CD4-positive, alpha-beta T cell treated with Interleukin-10 for 1 hour (primary cell): ENCODE data around the gene RNF150.

ENCODE experiments used
- DNase-seq: peaks from one replicate; pipeline ENCODE4 v3.0.0-alpha.2; 2020

RNF150 gene

GRCh38 chr4:141130947-141131605, 2.2 kb downstream of the RNF150 start:
- no peak for DNase-seq

DNA sequence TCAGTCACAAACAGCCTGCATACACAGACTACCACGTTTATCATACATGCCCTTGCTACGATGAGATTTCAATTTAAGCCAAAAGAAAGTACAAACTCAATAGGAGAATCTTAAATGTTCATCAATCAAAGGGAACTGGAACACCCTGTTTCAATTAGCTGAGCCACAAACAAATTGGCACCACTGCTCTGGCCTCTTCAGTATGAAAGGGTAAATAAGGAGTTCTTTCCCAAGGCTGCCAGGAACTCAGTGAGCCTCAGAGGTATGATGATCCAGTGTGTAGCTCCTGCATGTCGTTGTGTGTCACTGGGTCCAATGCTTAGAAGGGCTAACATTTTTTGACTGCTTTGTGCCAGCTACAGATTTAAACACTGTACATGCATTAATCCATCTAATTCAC, 5.4 kb downstream of the RNF150 start:
- DNase-seq = no peak

DNA sequence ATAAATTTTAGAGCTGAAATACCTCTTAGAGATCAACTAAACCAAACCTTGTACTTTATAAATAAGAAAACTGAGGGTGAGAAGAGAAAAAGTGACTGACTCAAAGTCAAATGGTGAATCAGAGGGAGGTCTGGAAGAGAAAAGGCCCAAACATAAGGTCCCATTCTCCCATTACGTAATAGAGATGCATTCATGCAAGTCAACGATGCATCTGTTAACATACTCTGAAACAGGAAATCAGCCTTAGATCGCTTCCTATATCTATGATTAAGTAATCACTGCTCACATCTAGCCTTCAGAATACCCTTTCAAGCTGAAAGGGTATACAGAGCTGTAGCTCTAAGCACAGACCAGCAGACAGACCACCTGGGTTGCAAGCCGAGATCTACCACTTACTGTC, 6.5 kb downstream of the RNF150 start:
- DNase-seq = no peak

- DNase-seq = no peak
These were observed 9.0 kb downstream of the RNF150 start for GRCh38 chr4:141124224-141124623.

DNA sequence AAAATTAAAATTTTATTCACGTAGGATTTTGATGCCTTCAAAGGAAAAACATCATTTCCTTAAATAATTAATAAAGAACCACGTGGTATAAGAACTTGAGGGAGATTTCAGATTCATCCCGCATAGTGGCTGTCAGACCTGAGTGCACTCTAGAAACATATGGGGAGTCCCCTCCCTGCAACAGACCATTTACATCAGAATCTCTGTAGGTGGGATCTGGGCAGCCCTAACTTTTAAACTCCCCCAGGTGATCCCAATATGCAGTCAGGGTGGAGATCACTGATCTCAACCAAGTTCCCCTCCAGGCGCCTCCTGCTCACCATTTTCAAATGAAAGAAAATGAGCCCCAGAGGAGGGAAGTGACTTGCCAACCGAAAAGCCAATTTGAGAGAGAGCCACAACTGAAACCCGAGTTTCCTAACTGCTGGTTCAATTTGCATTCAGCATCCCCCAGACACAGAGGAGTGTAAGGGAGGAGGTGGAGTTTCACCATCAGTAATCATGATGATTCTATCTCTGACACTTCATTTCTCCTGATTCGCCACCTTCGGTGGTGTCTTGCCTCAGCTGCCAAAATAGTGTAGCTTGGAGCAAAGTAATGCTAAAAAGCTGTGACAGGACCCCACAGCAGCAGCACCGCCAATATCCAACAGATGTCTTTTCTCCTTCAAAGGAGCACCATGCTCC, 11.4 kb downstream of the RNF150 start:
- no peak for DNase-seq

DNA sequence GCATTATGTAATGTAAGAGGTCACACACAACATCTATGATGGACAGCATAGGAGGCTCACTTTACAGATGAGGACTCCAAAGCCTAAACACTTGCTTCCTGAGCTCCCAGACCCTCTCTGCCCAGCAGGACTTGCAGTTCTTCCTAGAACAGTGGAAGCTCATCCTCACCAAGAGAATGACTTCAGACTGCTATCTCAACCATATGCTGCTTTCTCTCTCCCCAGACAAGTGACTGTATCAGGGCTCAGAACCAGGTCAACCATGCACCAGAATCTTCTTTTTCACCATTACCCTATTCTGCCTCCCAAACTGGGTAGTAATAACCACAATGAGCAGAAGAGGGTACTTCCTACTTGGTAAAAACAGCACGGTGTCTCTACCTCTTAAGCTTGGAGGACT, 12.2 kb downstream of the RNF150 start:
- no peak for DNase-seq

DNA sequence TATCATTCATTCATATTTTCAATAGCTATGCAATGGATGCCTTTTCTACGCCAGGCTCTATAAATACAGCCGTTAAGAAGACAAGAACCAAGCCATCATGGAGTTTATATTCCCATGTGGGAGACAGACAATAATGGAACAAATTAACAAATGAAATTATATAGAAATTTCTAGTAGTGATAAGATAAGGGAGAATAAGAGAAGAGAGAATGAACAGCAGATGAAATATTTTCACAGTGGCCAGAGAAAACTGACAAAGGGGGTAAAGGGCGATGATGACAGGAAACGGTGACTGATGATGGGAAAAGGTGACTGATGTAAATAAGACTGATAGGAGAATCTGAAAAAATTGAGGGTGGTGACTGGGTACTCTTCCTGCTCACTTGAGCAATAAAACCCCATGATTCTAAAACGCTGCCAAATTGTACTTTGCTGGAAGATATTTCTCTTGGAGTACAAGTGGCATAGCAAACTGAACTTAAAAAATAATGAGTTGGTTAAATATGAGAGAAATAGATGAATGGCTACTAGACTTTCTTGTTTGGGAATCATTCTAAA, 13.2 kb downstream of the RNF150 start:
- DNase-seq = no peak

DNA sequence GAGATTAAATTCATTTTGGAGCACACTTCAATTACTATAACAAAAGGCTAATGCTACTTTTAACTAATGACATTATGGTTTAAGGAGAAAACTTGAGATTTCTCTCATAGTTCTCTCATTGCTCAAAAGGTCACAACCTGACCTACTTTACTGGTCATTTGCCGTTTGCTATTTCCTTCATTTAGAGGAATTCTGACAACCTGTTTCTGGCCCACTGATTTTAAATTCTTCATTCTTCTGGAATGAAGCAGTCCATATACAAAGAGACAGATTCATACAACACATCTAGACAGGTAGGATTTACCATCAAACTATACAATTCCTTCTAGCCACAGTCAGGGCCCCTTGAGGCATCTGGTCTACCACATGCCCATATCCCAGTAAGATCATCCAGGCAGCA, 14.2 kb downstream of the RNF150 start:
- no peak for DNase-seq

DNA sequence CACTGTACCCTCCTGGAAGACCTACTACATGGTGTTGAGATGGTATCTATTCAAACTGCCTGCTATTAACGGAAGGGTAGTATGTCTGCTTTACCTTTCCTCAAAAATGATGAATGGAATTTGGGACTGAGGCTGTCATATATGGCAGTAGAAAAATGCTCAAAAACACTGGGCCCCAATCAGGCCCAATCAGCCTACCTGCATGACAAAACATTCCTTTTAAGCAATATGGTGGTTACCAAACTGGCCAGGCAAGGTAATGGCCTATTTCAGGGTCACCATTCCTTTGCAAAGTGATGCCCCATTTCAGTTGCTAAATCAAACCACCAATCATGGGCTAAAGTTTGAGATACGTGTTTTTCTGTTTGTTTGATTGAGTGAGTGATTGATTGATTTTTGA, 14.9 kb downstream of the RNF150 start:
- no peak for DNase-seq

- no peak for DNase-seq
These were observed 15.3 kb downstream of the RNF150 start for GRCh38 chr4:141117935-141118334.

GRCh38 chr4:141109983-141110382, 23.3 kb downstream of the RNF150 start:
- DNase-seq = no peak

DNA sequence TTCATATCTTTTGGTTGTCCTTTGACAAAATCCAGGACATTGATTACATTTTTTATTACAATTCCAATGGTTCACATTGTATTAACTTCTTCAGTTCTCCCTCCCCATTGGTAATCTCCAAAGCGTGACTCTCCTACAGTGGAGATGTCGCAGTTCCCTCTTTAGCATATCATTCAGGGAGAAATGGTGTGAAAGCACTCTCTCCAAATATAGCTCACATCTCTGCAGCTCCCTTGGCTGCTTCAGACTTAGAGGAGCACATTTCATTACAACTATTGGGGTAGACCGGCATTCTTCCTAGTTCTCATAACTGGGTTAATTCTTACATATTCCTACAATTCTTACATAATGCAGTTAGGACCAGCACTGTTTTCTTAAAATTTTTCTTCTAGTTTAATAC, 25.3 kb downstream of the RNF150 start:
- no peak for DNase-seq

DNA sequence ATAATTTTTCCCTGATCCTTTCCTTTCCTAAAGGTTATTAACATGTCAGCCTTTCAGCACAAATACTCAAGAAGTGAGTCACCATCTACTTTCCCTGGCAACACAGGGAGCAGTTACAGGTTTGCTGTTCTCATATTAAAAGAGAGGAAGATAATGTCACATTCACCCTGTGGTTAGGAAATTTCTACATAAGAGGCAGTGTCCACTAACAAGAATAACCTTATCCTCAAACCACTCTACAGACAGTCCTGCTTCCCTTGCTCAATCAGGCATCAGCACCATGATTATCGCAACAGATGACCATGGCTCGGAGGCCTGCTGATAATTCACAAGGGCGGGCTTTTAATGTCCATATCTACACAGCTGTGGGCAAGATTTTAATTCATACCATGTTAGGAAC, 30.9 kb downstream of the RNF150 start:
- no peak for DNase-seq

DNA sequence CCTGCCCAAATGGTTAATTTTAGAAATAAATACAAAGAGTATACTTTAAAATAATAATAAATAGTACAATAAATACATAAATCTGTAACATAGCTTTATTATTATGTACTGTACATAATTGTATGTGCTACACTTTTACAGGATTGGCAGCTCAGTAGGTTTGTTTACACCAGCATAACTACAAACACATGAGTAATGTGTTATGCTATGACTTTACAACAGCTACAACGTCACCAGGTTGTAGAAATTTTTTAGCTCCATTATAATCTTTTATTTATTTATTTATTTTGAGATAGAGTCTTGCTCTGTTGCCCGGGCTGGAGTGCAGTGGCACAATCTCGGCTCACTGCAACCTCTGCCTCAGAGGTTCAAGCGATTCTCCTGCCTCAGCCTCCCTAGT, 31.8 kb downstream of the RNF150 start:
- no peak for DNase-seq

DNA sequence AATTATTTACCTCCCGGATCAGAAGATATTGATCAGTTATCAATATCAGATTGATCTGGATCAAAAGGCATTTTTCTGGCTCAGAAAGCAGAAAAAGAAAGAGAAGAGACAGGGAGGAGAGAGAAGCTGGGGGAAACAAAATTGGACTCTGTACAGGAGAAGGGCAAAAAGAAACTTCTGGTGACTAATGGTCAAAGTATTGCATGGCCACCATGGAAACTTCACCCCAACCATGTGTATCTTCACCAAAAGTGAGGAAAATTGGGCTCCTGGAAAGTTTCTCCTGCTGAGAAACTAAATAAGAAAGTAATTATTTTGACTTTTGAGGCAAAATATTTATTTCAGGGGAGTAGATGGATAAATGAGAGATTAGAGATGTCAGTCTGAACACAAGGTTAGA, 33.9 kb downstream of the RNF150 start:
- no peak for DNase-seq

DNA sequence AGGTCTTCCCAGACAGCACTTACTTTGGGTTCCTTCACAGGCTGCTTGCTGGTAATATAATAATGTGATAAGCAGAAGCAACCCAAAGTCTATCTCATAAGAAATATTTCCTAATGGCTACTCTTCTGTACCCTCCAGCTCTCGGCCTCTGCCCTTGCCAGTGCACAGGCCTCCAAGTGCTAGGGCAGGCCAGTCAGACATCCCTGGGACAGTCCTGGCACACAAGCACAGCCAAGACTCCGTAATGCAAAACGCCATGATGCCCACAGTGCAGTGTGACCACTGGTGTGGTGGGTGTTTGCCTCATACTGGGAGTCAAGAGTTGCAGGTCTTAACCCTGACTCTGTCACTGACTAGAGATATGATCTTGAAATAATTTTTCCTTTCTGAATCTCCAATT, 35.1 kb downstream of the RNF150 start:
- DNase-seq = no peak

DNA sequence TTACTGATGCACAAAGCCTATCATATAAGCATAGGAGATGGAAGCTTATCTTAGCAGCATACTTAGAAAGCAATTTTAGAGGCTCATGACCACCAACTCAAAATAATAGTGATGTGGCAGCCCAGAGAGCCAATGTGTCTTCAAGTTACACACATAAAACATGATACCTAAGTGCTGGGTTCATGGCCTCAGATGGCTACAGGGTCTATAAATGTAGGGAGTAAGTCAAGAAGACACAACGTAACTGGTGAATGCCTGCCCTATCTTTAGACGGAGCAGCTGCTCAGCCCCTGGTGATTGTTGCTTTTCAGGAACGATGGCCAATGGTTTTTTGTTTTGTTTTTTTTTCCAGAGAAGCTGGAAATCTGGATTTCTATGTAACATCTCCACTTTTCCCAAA, 42.8 kb downstream of the RNF150 start:
- DNase-seq = no peak

- no peak for DNase-seq
These were observed 51.3 kb downstream of the RNF150 start for GRCh38 chr4:141081921-141082395.

DNA sequence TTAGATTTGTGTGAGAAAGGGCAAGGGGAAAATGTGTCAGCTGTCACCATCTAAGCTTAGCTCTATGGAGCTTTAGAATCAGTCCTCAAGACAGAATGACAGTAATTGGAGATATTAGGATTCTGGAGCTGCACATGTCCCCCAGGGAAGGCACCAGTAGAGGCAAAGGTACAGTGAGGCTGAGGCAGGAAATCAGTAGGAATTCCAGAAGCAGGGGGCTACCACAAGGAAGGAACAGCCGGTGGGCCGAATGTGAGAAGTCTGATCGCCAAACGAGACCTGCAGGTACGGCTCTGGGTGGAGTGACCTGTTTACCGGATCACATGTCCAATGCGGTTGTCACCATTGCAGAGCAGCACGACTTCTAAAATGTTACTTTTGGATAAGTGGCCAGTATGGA, 52.6 kb downstream of the RNF150 start:
- DNase-seq = no peak

DNA sequence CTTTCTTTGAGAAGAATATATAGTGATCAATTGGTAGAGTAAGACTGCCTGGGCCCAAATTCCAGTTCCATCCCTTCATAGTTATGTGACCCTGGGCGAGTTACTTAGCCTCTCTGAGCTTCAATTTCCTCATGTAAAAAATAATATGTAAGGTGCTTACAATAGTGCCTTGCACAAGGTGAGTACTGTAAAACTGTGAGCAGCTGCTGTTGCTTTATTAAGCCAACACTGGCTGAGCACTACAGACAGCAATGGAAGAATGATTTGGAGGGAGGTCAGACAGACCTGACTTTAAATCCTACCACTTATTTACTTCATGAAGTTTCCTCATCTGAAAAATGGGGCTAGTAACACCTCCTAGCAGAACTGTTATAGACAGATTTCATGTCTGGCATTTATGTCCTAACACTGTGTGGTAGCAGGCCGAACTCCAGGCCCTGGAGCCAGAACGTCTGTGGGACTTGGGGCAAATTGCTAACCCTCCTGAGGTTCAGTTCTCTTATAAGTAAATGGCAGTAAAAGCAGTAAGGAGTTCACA, 53.8 kb downstream of the RNF150 start:
- no peak for DNase-seq

DNA sequence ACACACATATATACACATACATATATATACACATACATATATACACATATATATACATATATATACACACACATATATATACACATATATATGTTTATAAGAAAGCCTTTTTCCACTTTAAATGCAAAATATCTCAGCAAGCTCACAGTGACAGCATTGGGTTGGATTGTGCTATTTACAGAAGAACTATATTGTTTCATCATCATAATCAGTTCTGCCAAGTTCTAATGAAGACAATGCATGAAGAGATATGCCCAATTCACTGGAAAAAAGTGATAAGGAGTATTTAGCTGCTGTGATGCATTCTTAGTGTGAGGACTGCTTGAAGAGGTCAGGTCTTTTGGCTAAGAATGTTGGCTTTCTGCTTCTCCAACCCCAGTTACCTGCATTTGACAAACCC, 54.4 kb downstream of the RNF150 start:
- no peak for DNase-seq

- no peak for DNase-seq
These were observed 55.6 kb downstream of the RNF150 start for GRCh38 chr4:141077611-141078225.

GRCh38 chr4:141075553-141075952, 57.7 kb downstream of the RNF150 start:
- no peak for DNase-seq
